HG03175 (cell line): ENCODE results near the gene HOXC5.

Source experiments
- ATAC-seq: cut with Tn5 transposase; IDR thresholded peaks from one replicate; pipeline ENCODE4 v1.9.1; 2021; ENCODE audit warnings: mild to moderate bottlenecking, moderate library complexity; ENCODE audit not compliant: unreplicated experiment

HOXC5 gene

DNA sequence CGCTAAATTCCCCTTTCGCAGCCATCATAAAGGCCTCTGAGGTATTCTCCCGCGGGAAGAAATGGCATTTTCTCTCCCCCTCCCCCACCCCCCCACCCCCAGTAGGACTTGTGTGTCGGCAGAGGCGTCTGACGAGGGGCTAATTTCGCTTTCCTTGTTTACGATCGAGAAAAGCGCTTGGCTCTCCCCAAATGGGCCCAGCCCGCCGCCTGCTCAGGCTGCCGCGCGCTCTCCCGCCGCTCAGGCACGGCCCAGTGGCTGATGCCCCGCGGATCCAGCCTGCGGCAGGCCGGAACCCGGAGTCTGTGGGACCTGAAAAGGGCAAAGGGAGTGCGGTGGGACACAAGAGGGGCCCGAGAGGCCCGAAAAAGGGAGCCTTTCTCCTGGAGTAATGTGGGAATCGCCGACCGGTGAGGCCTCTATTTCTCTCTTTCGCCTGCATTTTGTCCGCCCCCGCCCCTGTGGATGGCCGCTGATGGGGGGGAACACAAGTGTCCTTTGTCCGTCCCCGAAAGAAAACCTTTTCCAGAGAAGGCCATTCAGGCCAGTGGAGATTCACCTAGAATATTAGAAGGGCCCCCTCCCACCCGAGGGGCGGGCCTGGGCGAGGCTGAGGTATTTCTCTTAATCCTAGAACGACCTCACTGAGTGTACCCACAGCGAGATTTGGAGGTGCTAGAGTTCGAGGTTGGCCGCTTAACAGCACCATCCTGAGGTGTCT lies 13.6 kb upstream of the HOXC5 start:
- ATAC-seq = no peak

DNA sequence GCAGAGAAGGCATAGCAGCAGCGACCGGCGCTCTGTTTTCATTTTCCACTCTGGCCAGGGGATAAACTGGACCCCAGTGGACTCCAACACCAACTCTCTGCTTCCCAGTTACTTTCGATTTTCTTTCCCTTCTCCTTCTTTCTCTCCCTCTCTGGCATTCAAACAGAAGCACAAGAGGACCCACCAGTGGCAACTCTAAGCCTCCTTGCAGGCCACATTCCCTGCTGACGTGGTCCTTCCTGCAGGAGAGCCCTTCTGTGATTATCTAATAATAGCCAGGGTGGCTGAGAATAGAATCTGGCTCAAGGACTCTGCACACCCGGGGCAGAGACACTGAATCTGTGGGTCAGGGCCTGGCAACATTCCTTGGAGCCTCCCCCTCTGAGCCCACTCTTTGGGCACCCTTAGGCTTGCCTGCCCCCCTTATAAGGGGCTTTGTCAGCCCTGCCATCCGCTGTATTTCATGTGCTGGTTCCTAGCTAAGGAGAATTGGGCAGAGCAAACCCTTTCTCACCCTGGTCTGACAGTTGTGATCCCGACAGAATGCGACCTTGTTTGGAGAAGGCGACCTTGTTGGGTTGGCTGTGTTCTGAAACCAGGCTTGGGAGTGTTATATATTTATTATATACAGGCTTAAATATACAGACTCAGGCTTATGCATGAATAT lies 12.8 kb upstream of the HOXC5 start:
- no peak for ATAC-seq

GRCh38 chr12:54020591-54021405 lies 12.1 kb upstream of the HOXC5 start:
- no peak for ATAC-seq

- no peak for ATAC-seq
Measured at GRCh38 chr12:54021432-54022013, 11.3 kb upstream of the HOXC5 start.

DNA sequence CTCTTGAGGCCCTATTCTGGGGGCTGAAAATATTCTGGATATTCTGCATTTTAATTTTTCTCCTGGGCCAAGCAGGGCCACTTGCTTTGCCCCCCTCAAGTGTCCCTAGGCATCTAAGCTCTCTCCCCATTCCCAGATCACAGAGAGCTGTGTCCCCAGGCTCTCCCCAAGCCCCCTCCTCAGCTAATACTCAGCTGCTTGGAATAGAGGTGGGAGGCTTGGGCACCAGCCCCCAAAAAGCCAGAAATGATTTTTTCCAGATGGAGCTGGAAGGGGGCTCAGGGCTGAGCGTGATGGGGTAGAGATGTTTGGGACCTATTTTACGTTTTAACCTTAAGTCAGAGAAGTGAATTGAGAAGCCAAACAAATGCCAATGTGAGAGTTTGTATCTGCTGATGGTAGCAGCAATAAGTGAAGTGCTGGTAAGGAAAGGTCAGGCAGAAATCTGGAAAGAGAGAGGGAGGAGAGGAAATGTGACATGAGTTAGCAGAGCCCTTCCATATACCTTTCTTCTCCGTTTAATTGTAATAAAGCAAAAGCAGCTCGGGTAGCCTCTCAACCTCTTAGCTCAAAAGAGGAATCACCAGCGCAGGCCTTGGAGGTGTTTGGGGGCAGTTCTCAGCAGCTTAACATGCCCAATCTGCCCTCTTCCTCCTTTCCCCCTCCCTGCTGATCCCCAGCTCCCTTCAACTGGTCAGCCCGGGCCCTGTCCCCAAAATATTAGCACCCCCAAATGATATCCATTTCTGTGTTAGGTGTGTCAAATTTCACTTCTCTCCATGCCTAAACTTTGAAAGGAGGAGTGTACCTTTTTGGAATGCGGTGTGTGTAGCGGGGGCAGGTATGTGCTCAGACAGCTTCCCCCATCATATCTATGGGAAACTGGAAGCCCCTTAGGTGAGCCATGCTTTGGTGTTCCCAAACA lies 9.6 kb upstream of the HOXC5 start:
- no peak for ATAC-seq

GRCh38 chr12:54024127-54024526 lies 8.7 kb upstream of the HOXC5 start:
- no peak for ATAC-seq

- no peak for ATAC-seq
Measured at GRCh38 chr12:54024581-54025305, 8.1 kb upstream of the HOXC5 start.

DNA sequence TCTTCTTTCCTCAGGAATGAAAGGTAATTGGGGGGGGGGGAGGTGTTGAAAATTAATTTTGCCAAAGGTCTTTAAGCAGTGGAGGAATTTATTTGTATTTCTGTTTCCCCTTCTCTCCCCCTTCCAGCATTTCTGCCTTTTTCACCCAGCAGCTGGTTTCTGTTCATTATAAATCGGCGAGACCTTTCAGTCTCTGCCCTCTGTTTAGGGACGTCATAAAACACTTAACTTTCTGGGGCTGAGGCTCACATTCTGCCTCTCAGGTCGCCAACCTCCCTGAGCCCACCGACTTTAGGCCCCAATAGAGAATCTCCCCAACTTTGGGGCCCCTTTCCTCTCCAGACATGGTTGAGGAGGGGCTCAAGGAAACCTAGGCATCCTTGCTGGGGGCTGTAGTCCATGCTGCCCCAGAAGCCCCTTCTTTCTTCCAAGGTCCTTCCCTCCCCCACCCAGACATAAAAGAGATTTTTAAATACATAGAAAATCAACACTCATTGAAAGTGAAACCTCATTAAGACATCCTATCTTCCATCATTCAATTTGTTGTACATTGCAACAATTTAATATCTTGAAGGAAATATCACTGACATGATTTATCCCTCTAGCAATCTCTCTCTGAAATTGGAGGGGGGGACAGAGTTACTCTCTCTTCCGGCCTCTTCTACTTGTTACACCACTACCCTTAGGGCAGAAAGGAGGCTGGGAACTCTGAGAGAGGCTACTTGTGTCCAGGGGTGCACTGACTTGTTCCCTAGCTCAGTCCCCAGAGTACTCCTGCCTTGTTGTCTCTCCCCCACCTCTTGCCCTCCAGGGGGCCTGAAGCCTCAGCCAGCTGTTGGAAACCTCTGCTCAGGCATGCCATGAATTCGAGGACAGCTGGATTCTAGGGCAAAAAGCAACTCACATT lies 7.1 kb upstream of the HOXC5 start:
- ATAC-seq = no peak

GRCh38 chr12:54026640-54027441 lies 6.0 kb upstream of the HOXC5 start:
- no peak for ATAC-seq

GRCh38 chr12:54027442-54027786 lies 5.4 kb upstream of the HOXC5 start:
- no peak for ATAC-seq

DNA sequence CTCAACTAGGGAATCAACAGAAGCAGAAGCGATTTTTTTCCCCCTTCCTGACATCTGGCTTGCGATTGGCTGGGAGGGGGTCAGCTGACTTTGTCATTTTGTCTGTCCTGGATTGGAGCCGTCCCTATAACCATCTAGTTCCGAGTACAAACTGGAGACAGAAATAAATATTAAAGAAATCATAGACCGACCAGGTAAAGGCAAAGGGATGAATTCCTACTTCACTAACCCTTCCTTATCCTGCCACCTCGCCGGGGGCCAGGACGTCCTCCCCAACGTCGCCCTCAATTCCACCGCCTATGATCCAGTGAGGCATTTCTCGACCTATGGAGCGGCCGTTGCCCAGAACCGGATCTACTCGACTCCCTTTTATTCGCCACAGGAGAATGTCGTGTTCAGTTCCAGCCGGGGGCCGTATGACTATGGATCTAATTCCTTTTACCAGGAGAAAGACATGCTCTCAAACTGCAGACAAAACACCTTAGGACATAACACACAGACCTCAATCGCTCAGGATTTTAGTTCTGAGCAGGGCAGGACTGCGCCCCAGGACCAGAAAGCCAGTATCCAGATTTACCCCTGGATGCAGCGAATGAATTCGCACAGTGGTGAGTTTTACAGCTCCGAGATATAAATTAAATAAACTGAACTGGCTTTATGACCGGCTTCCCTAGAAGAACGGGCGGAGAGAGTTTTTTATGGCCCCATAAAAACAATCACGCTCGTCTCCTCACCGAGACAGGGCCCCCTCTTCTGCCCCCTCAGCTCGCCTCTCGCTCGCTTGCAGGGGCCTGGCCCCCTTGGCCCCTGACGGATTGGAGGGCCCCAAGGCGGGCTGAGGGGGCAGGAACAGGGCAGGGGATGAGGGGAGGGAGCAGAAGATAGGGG lies 4.3 kb upstream of the HOXC5 start, which contains the start of gene HOXC6:
Gene HOXC6, plus strand, starts transcription at position 127 of the 888 bp plus-strand sequence. Its CDS starts 82 bp downstream, at position 209.
- ATAC-seq = no peak

GRCh38 chr12:54029529-54030441 lies 3.1 kb upstream of the HOXC5 start:
- ATAC-seq = no peak

GRCh38 chr12:54030442-54030801 lies 2.4 kb upstream of the HOXC5 start:
- ATAC-seq = no peak

DNA sequence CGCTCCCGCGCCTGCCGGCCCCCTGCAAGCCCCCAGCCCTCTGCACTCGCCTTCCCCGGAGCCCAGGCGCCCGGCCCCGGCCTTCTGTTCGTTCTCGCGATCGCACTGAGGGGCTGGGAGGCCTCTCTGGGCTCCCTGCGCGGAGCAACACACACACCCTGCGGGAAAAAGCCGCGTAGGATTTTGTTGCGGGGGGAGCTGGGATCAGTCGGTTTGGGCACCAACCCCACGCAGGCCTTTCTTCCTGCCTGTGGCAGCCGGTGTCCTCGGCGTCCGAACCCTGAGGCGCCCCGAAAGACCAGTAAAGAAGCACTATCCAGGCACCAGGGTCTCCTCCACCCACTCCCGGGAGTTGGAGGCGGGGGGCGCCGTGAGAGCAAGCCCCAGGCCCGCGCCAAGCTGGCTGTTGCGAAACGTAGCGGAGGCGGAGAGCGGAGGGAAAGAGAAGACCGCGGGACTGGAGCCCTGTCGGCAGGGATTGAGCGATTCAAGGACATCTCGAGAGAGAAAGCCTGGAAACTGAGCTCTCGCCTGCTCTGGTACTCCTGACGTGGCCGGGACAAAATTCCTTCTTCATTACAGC lies 1.9 kb upstream of the HOXC5 start:
- ATAC-seq = no peak

GRCh38 chr12:54031480-54031879 lies 1.4 kb upstream of the HOXC5 start:
- ATAC-seq = no peak
